Bronchial epithelial cell (primary cell): ENCODE measurements around the gene HESX1. TPM values are rescaled to one million over a fixed set of nuclear protein-coding genes. Genes with fewer than 3 reads are reported as not detected.
A peak's percentile ranks its signal among the peaks of the same experiment; 100 is the strongest.

Source experiments
- DNase-seq: peaks from one replicate; pipeline ENCODE4 v3.0.0-alpha.2; 2010; ENCODE audit warnings: low read depth
- FAIRE-seq: peaks from 2 replicates; lab custom pipeline; 2011; peaks lifted over from hg19 to GRCh38; lab: Jason Lieb, UNC
- H3K27me3 ChIP-seq: 2 replicates; pipeline ENCODE4 v1.5.1; 2011; ENCODE audit warnings: low read length; ENCODE audit not compliant: control insufficient read depth, insufficient read depth
- H3K36me3 ChIP-seq: 2 replicates; pipeline ENCODE4 v1.5.1; 2011; ENCODE audit warnings: low read length; ENCODE audit not compliant: control insufficient read depth, insufficient read depth
- H3K4me3 ChIP-seq: 2 replicates; pipeline ENCODE4 v1.5.1; 2011; ENCODE audit warnings: mild to moderate bottlenecking, low read depth, low read length, control low read depth
- total RNA-seq: library from RNA; depleted of rRNA; stranded (reverse); fragments of >200 nt; gene quantifications from 2 replicates; pipeline ENCODE4 v1.2.1, GENCODE V29; 2014
- TF ChIP-seq, protein P1 (sequence below): IDR thresholded peaks from 2 replicates; pipeline ENCODE4 v1.5.1; 2011; ENCODE audit warnings: mild to moderate bottlenecking, moderate library complexity, low read length, control low read depth, inconsistent platforms; ENCODE audit not compliant: insufficient read depth, severe bottlenecking

Gene HESX1
- 0.13 and 0.26 TPM in 2 replicates for total RNA-seq

- no peak within 1 kb of the TSS for H3K4me3 ChIP-seq
- no peaks in the 10 kb centered on the region for H3K36me3 ChIP-seq
- no peak for FAIRE-seq
- DNase-seq: no peak
- TF ChIP-seq, protein P1, sequence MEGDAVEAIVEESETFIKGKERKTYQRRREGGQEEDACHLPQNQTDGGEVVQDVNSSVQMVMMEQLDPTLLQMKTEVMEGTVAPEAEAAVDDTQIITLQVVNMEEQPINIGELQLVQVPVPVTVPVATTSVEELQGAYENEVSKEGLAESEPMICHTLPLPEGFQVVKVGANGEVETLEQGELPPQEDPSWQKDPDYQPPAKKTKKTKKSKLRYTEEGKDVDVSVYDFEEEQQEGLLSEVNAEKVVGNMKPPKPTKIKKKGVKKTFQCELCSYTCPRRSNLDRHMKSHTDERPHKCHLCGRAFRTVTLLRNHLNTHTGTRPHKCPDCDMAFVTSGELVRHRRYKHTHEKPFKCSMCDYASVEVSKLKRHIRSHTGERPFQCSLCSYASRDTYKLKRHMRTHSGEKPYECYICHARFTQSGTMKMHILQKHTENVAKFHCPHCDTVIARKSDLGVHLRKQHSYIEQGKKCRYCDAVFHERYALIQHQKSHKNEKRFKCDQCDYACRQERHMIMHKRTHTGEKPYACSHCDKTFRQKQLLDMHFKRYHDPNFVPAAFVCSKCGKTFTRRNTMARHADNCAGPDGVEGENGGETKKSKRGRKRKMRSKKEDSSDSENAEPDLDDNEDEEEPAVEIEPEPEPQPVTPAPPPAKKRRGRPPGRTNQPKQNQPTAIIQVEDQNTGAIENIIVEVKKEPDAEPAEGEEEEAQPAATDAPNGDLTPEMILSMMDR: no peak
- H3K27me3 ChIP-seq: no peaks in the 10 kb centered on the region
Observed at GRCh38 chr3:57199895-57200297, at the start of gene HESX1. HESX1 (minus strand) TSS chr3:57199978; CDS start chr3:57199918, 60 bp downstream.

DNA sequence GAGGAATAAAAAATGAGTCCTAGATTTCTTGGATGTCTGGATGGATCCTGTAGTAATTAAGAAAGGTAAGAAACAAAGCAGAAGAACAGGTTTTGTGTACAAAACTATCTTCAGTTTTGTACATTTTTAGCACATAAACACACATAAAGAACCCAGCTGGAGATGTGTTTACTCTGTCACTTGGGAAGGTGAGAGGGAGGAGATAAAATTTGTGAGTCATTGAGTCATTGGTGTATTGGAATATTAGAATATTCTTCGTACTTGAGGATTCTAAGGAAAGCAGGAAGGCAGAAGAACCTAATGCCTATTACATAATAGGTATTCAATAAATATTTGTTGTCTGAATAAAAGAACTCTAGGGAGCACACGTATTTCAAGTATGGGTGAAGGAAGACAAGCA, 45.2 kb upstream of the HESX1 start:
- H3K4me3 ChIP-seq: no peak overlapping the region
- peaks cover 5% of the 10 kb centered on the region for H3K36me3 ChIP-seq
- FAIRE-seq: no peak
- DNase-seq: no peak
- H3K27me3 ChIP-seq: no peaks in the 10 kb centered on the region
- TF ChIP-seq, protein P1: no peak

DNA sequence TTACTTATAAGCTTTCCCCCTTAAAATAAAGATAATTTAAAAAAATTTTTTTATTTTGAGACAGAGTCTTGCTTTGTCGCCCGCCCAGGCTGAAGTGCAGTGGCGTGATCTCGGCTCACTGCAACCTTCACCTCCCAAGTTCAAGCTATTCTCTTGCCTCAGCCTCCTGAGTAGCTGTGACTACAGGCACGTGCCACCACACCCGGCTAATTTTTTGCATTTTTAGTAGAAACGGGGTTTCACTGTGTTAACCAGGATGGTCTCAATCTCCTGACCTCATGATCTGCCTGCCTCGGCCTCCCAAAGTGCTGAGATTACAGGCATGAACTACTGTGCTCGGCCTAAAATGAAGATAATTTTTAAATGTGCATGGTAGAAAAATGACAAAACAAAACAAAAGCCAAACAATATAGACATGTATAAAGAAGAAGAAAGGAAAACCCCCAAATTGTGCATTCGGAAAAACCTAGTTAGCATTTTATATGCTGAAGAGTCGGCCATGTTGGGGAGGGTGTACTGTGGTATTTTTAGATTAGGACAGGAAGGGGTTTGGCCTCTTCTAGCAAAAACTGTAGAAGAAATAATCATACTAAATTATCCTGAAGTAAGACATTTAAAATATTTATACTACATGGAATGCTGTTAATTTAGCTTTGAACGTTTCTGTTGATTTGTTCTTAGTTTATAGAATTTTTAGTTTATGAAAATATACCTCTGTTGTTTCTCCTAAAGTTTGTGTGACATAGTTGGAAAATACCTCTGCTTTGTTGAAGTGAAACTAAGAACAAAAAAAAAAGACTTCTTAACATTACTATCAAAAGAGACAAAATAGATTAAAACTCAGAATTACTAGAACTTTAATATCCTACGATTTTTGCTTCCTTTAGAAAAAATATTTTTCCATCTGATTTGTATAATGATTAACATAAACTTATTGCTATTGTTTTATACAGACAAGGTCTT, 35.1 kb upstream of the HESX1 start:
- no peak for DNase-seq
- no peak for FAIRE-seq
- TF ChIP-seq, protein P1: no peak
- H3K27me3 ChIP-seq: no peaks in the 10 kb centered on the region
- peaks cover 3% of the 10 kb centered on the region for H3K36me3 ChIP-seq
- no peak overlapping the region for H3K4me3 ChIP-seq

GRCh38 chr3:57233799-57234198, 34.0 kb upstream of the HESX1 start:
- TF ChIP-seq, protein P1: no peak
- FAIRE-seq (no peak), DNase-seq (no peak)
- H3K27me3 ChIP-seq: no peaks in the 10 kb centered on the region
- H3K4me3 ChIP-seq: no peak overlapping the region
- H3K36me3 ChIP-seq: peaks cover 3% of the 10 kb centered on the region

GRCh38 chr3:57230006-57230405, 30.2 kb upstream of the HESX1 start:
- peak; percentile 51 for DNase-seq
- TF ChIP-seq, protein P1: no peak
- no peak for FAIRE-seq

More at GRCh38 chr3:57230006-57230405, 30.2 kb upstream of the HESX1 start:
- H3K27me3 ChIP-seq: no peaks in the 10 kb centered on the region
- H3K4me3 ChIP-seq: no peak overlapping the region
- H3K36me3 ChIP-seq: no peaks in the 10 kb centered on the region
